Stimulated activated CD4-positive, alpha-beta T cell treated with anti-CD3 and anti-CD28 coated beads, Interleukin-12 subunit alpha, Interleukin-12 subunit beta, amount 100 ng/mL, for 4 hours (primary cell): ENCODE results near the gene CCDC51.
A peak's percentile ranks its signal among the peaks of the same experiment; 100 is the strongest.

Experiments used
- DNase-seq: peaks from one replicate; pipeline ENCODE4 v3.0.0-alpha.2; 2020

CCDC51 gene

GRCh38 chr3:48432411-48433371 is 7.2 kb downstream of the CCDC51 start:
- no peak for DNase-seq

DNA sequence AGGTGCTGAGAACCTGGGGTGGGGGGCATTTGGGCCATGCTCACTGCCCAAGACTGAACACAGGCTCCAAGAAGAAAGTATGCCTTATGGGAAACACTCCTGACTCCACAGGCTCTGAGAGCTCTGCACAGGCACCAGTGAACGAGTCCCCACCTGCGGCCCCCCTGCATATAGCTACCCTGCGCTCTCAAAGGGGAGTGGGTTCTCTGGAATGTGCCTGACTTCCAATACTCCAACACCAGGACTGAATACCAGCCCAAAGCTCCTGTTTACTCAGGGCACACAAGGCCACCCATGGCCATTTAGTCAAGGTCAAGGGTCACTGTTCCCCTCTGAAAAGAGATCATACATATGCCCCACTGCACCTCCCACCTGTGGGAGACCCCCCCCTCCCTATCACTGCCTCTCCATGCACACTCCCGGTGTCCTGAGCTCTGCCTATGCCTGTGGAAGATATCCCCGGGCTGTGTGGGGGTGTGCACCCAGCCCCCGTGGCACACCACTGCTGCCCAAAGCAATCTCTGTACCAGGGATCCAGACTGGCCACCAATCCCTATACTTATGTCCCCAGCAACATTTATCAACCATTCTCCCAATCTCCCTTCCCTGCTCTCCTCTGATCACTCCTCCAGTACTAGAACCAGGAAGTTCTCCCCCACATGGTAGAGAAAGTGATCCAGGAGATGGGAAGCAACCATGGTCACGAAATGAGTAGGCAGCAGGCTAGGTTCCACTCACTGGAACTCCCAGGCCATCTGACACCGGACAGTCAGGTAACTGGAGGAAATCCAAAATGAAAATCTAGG is 8.5 kb downstream of the CCDC51 start:
- no peak for DNase-seq

DNA sequence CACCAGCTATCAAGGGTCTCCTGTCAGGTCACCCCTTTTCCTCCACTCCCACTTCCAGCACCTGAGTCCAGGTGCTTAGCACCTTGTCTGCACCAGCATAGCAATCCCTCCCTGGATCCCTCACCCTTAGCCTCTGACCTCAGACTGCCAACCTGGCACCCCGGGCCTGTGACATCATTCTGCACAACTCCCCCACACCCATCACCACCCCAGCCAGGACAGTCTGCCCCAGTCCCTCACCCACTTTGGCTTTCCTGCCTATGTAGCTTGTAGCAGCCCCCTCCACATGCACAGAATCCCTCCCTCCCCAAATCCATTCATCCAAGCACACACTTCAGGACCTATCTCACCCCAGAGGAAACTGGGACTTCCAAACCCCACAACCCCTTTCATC is 9.2 kb downstream of the CCDC51 start:
- DNase-seq: no peak

GRCh38 chr3:48429960-48430707 is 9.8 kb downstream of the CCDC51 start, which contains the start of gene PLXNB1:
Gene PLXNB1 (minus strand): TSS chr3:48430086. CDS start chr3:48424611, 5,475 bp downstream.
- no peak for DNase-seq

- peak; percentile 58 for DNase-seq
These were observed 10.5 kb downstream of the CCDC51 start for GRCh38 chr3:48429317-48429959.

DNA sequence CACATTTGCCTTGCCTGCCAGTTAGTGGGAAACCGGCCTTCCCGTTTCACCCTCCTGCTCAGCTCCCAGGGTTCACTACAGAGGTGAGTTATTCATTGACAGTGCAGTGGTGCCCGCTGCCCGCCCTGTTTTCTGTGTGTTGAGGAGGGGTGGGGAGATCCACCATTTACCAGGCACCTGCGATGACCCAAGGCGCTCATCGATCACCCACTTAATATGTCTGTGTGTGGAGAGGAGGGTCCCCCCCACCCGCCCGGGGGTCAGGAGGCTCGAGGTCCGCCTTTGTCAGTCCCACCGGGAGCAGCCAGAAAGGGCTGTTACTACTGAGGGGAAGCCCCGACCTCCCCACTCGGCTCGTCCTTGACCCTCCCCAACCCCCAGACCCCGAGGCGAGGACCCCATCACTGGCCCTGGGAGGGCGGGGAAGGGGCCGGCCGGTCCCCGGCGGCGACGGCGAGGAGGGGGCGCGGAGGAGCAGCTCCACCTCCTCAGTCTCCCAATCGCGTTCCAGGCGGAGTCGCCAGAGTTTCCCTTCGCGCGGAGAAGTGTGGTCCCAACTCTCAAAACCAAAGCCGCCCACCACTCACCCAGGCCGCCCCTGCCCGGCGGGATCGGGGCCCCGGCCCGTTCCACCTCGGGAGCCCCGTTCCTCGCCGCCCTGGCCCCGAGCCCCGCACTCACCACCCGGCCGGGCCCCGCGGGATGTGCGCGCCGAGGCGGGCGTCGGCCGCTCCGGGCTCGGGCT is 11.2 kb downstream of the CCDC51 start:
- DNase-seq: no peak

- DNase-seq: no peak
These were observed 11.8 kb downstream of the CCDC51 start for GRCh38 chr3:48428088-48428571.

DNA sequence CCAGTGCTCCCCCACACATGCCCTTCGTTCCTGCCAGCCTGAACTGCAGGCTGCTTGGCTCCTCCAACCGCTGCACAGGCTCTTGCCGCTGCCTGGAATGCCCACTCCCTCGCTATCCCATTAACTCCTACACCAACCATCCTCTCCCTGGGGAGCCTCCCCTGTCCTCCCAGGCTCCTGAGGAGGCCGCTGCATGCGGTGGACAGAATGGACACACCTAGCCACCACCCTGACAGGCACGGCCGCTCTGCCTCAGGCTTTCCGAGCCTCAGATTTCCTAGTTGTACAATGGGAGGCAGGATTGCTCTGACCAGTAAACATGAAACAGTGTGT is 12.3 kb downstream of the CCDC51 start:
- no peak for DNase-seq

- no peak for DNase-seq
These were observed 12.8 kb downstream of the CCDC51 start for GRCh38 chr3:48426944-48427629.

DNA sequence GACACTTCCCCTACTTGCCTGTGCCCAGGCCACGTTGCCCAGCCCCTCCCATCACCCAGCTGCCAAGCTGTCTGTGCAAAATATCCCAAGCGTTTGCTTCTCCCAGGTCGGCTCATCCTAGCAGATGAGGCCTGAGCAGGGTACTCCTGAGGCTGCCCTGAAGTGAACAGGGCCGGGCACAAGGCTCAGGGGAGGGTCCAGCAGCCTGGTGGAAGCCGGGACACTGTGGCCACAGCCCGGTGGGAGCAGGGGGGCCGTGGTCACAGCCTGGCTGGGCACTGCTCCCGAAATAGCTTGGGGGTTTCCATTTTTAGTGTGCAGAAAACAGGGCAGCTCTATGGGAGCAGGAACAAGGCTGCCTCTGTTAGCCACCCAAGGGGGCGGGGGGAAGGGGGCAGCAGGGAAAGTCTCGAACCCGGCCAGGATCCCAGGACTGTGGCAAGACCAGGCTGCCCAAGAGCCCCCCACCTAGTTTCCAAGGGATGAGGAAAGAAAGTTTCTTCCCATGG is 13.5 kb downstream of the CCDC51 start:
- DNase-seq: no peak

GRCh38 chr3:48425281-48425812 is 14.6 kb downstream of the CCDC51 start:
- DNase-seq: no peak

DNA sequence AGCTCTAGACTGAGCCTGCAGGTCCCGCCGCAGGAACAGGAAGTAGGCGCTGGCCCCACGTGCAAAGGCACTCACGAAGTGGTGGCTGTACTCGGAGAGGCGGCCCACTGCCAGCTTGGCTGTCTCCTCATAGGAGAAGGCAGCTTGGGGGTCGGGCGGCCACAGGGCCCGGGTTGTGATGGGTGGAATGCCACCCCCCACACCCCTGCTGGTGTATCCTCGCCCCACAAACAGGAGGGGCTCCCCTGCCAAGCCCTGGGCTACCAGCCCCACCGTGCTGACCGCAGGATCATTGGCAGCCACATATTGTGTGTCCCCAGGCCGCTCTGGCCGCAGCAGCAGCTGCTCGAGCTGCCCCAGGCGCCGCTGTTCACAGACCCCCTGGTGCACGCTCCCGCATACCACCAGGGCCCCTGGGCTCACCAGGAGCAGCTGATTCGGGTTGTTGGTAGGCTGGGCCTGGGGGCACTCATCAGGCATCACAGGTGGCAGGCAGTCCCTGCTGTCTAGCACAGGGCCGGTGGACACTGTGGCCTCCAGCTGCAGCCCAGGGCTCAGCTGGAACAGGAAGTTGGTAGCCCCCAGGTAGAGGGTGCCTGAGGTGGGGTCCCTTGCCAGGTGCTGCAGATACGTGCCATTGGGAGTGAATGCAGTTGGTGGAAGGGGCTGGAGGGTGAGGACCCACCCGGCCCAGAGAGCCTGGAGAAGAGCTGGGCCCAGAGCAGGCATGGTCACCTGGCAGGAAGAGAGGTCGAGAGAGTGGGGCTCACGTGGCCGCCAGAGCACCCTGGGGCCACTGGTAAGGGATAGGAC is 15.8 kb downstream of the CCDC51 start:
- DNase-seq: no peak

DNA sequence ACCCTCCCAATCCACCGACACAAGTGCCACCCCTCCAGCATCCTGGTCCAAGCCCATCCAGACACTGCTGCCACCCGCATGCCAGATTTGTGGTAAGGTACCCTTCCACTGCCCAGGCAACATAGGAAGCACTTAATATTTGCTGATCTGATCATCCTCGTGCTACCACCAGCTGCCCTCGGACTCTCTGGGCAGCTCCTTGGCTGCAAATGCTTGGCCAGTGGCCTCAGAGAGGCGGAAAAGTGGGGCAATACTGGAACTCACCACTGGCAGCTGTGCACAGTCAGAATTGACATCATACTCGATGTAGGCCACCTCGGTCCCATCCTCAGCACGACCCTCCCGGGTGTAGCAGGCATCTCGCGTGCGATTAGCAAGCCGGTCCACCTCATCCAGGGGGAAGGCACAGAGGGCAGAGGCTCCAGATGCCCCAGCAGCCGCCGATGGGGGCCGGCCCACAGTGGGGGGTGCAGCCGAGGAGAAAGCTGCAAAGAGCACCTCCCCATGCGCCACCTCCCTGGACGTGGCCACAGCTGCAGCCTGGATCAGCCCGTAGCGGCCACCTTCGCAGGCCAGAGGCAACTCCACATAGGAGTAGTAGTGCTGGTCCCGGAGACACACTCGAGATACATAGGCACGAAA is 16.6 kb downstream of the CCDC51 start:
- DNase-seq: no peak

GRCh38 chr3:48422681-48423080 is 17.2 kb downstream of the CCDC51 start:
- no peak for DNase-seq

GRCh38 chr3:48422272-48422671 is 17.6 kb downstream of the CCDC51 start:
- DNase-seq: no peak

DNA sequence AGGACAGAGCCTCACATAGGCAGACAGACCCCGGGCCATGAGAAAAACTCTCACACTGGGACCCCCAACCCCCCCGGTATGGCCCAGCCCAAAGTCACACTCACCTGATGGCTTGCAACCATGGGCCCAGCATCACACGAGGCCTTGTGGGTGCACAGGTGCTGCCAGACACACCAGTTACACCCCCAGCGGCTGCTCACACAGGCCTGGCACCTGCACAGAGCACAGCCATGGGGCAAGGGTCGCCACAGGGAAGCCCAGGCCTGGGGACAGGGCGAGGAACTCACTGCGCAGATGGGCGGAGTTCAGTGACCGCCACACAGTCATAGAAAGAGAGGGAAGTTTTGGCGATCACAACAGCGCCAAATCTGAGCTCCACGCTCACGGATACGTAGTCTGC is 19.4 kb downstream of the CCDC51 start:
- no peak for DNase-seq

GRCh38 chr3:48419597-48419996 is 20.3 kb downstream of the CCDC51 start:
- DNase-seq: no peak

GRCh38 chr3:48419149-48419548 is 20.8 kb downstream of the CCDC51 start:
- no peak for DNase-seq

DNA sequence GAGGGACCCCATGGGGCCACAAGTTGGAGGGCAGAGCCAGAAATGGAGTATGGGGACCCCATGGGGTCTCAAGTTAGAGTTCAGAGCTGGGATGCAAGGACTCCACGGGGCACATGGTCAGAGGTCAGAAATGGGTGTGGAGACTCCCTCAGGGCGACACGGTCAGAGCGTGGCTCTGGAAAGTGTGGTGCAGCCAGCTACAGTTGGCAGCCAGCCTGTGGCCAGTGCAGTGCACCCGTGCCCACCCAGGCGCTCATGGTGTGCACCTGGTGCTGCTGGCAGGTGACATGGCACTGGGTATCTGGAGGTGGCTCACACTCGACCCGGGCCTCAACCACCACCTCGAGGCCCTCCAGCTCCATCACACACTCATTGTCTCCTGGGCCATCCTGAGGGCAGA is 21.3 kb downstream of the CCDC51 start:
- DNase-seq: no peak
